Ovary (tissue), 9 donors: ENCODE data around the gene CEP128. TPM values are rescaled to one million over a fixed set of nuclear protein-coding genes. Genes with fewer than 3 reads are reported as not detected.

Experiments used
- DNase-seq, 5 donors: peaks; one replicate each; pipeline ENCODE4 v3.0.0-alpha.2; 2019 to 2020
- H3K27ac ChIP-seq, 2 donors: fragments of 200-600 bp; one replicate each; pipeline versions ENCODE4 v1.5.1 to v1.8.0; 2019 to 2022
- H3K27me3 ChIP-seq: fragments of 200-600 bp; one replicate; pipeline ENCODE4 v1.8.0; 2022
- H3K36me3 ChIP-seq: fragments of 200-600 bp; sonication (generic); one replicate; pipeline ENCODE4 v1.5.1; 2019
- H3K4me1 ChIP-seq: one replicate; pipeline ENCODE4 v1.8.1; 2013; ENCODE audit warnings: mild to moderate bottlenecking, moderate library complexity; ENCODE audit not compliant: insufficient read depth
- H3K4me3 ChIP-seq: fragments of 200-600 bp; sonication (generic); one replicate; pipeline ENCODE4 v1.5.1; 2017
- H3K9me3 ChIP-seq, 2 donors: fragments of 200-600 bp in 1 of 2; sonication (generic) in 1 of 2; one replicate each; pipeline versions ENCODE4 v1.5.1 to v1.8.1; 2013 to 2019; ENCODE audit warnings: mild to moderate bottlenecking in 1 of 2, moderate library complexity in 1 of 2
- EP300 ChIP-seq: sonication (generic); formaldehyde crosslinking; IDR thresholded peaks from one replicate; pipeline ENCODE4 v1.6.1; 2017; ENCODE audit warnings: antibody characterized with exemption
- POLR2A ChIP-seq: fragments of 450-650 bp; IDR thresholded peaks from one replicate; pipeline ENCODE4 v1.6.1; 2017; ENCODE audit warnings: antibody characterized with exemption, mild to moderate bottlenecking, moderate library complexity
- WGBS, 3 donors: extraction: QIAGEN DNeasy Blood & Tissue Kit in 1 of 3; methylation state at CpG; one replicate each; pipeline versions ENCODE4 v1.1.5 to v1.1.7; 2013 to 2017; 5-methylcytosine and 5-hydroxymethylcytosine counted together
- intact Hi-C, 4 donors: fragments of 100-400 bp; cut with DNase I; formaldehyde crosslinking; loops; one replicate each; pipeline versions ENCODE4 v1.11.0 to v1.15.1; 2022 to 2023
- polyA plus RNA-seq, 2 donors: library from polyadenylated mRNA; stranded (reverse); fragments of 200-250 nt in 1 of 2; fragments of 350-450 nt in 1 of 2; fragmentation: Illumina TruSeq in 1 of 2; extraction: RNeasy Lipid Tissue Mini Kit (QIAGEN cat#74804) in 1 of 2; gene quantifications; one replicate each; pipeline ENCODE4 v1.2.3, GENCODE V29; 2013 to 2014
- total RNA-seq, 7 donors: library from RNA; depleted of rRNA in 2 of 7; stranded (reverse); fragments of >200 nt in 2 of 7; fragmentation: NEBNext Ultra II Directional in 3 of 7; extraction: Animal tissue kit (Norgen Biotek cat#: 25700) in 3 of 7; gene quantifications; one replicate each; pipeline versions ENCODE4 v1.1.0 to v1.2.4, GENCODE V29; 2016 to 2023
- TF ChIP-seq, protein P1 (sequence below), 3 donors: fragments of 450-650 bp in 2 of 3; fragments of 200-600 bp in 1 of 3; IDR thresholded peaks; one replicate each; pipeline versions ENCODE4 v1.5.1 to v1.8.0; 2016 to 2022; ENCODE audit warnings: antibody characterized with exemption in 3 of 3, mild to moderate bottlenecking in 1 of 3
- donor health status: DM: no; HTN: no; CAD: no; lungs with moderate emphysema.
- donor health status: DM: no; HTN: no; CAD: no.
- donor health status: Bipolar disorder and iron deficiency.
- donor health status: DM: yes; HTN: yes; CAD: no.
- donor health status: DM: no; HTN: no; CAD: no.
- donor health status: DM: yes; HTN: yes; CAD: no.

Gene CEP128
- total and polyA plus RNA-seq, 9 donors, result 1.5 to 14.3 (median 6.4) TPM

DNA sequence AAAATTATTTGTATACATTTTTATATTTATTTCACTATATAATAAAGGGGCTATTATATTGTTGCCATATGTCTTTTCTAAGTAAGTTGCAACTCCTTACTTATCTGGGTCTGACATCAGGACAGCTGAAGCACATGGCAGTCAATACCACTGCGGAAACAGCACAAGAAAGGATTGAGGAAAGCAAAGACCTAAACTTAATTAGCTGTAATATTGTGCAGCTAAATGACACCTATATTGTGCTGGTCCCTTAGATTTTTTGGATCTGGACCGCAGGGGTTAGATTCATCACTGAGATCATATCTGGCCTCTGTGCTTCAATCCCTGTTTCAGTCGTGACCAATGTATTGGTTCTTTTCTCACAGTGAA lies 370.6 kb downstream of the CEP128 start:
- Histone ChIP-seq H3K36me3 (no peaks in the 10 kb centered on the region), H3K4me1 (no peaks in the 10 kb centered on the region), H3K4me3 (no peak overlapping the region), H3K27me3 (no peaks in the 10 kb centered on the region), H3K9me3 (no peaks in the 10 kb centered on the region), H3K27ac (no peak overlapping the region)
- TF ChIP-seq POLR2A, result no peak
- TF ChIP-seq, protein P1, sequence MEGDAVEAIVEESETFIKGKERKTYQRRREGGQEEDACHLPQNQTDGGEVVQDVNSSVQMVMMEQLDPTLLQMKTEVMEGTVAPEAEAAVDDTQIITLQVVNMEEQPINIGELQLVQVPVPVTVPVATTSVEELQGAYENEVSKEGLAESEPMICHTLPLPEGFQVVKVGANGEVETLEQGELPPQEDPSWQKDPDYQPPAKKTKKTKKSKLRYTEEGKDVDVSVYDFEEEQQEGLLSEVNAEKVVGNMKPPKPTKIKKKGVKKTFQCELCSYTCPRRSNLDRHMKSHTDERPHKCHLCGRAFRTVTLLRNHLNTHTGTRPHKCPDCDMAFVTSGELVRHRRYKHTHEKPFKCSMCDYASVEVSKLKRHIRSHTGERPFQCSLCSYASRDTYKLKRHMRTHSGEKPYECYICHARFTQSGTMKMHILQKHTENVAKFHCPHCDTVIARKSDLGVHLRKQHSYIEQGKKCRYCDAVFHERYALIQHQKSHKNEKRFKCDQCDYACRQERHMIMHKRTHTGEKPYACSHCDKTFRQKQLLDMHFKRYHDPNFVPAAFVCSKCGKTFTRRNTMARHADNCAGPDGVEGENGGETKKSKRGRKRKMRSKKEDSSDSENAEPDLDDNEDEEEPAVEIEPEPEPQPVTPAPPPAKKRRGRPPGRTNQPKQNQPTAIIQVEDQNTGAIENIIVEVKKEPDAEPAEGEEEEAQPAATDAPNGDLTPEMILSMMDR (IDR thresholded peaks at IDR 0.05), result no peak
- no peak for TF ChIP-seq EP300
- intact Hi-C loops, result no loop called here
- DNase-seq, result no peak
- WGBS, 3 donors, result 92 to 94% (median 94%) methylated on average over 3 of the region's 3 CpGs

DNA sequence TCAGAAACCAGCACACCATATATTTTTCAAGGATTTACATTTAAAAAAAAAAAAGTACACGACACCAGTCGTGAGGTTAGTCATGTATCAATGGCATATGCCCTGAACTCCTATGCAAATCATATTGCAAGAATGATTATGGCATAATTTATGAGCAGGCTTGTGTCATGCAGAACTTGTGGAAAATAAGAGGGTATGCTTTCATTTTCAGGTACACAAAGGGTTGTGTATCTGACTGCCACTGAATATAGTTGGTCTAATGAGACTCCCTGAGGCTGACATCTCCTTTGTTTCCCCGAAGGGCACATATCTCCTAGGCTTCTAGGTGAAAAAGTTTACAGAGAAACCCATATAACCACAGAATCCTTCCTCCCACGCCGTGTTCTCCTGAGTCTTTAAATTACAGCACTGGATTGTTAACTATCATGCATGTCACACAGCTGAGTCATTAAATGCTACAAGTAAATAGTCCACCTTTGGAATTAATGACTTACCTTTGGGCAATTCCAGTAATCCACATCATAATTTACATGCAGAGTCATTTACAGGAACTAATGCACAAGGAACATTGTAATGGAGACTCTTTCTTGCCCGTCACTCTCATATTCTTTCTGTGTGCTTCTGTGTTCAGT lies 373.5 kb downstream of the CEP128 start:
- intact Hi-C loops, result no loop called here
- H3K9me3 ChIP-seq, result no peaks in the 10 kb centered on the region
- no peak overlapping the region for H3K4me3 ChIP-seq
- TF ChIP-seq, protein P1 (IDR thresholded peaks at IDR 0.05), result no peak
- TF ChIP-seq POLR2A (no peak), EP300 (no peak)
- no peak for DNase-seq
- H3K27ac ChIP-seq, result no peak overlapping the region
- WGBS, 3 donors, result 75 to 86% (median 85%) methylated on average over 6 of the region's 6 CpGs
- no peaks in the 10 kb centered on the region for H3K4me1 ChIP-seq
- no peaks in the 10 kb centered on the region for H3K27me3 ChIP-seq
- H3K36me3 ChIP-seq, result no peaks in the 10 kb centered on the region

DNA sequence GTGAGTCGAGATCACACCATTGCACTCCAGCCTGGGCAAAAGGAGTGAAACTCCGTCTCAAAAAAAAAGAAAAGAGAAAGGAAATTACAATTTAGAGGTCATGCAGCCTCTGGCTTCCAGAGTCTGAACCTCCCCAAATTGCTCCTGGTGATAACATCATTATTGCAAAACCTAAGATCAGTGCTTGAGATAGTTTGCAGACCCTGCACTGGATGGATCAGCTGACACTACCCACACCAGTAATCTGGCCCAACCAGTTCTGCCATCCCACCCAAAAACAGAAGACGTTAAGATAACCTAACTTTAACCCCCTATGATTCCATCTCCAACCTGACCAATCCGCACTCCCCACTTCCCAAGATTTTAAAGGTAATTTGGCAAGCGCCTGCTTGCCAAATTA lies 376.5 kb downstream of the CEP128 start:
- WGBS, 3 donors, result 80 to 95% (median 89%) methylated on average over 5 of the region's 5 CpGs
- Histone ChIP-seq H3K36me3 (no peaks in the 10 kb centered on the region), H3K27me3 (no peaks in the 10 kb centered on the region), H3K4me1 (no peaks in the 10 kb centered on the region), H3K9me3 (no peaks in the 10 kb centered on the region), H3K4me3 (no peak overlapping the region), H3K27ac (no peak overlapping the region)
- DNase-seq, result no peak
- intact Hi-C loops, result no loop called here
- TF ChIP-seq POLR2A (no peak), EP300 (no peak)
- TF ChIP-seq, protein P1 (IDR thresholded peaks at IDR 0.05), result no peak

DNA sequence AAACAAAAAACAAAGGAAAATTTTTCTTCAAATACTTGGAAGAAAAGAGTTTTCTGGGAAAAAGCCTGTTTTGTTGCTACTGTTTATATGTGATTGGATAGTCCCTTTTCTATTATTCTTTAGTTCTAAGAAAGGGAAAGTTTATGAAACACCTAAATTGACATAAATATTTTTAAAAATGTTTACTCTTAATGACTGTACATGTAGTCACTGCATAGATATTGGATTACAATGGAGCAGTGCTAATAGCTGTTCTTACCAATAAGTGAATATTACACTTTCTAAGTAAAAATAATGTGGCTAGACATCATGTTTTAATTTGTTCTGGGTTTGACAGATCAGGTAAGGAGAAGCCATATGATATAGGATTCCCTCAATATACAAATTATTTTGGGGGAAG lies 377.5 kb downstream of the CEP128 start:
- Histone ChIP-seq H3K4me3 (no peak overlapping the region), H3K4me1 (no peaks in the 10 kb centered on the region), H3K27ac (no peak overlapping the region), H3K9me3 (no peaks in the 10 kb centered on the region), H3K27me3 (no peaks in the 10 kb centered on the region), H3K36me3 (no peaks in the 10 kb centered on the region)
- intact Hi-C loops, result no loop called here
- DNase-seq, result no peak
- TF ChIP-seq EP300 (no peak), POLR2A (no peak)
- TF ChIP-seq, protein P1 (IDR thresholded peaks at IDR 0.05), result no peak
